ENCODE results near the gene PAN2. TPM values are rescaled to one million over a fixed set of nuclear protein-coding genes. Genes with fewer than 3 reads are reported as not detected.
A peak's percentile ranks its signal among the peaks of the same experiment; 100 is the strongest.

Gene PAN2
- total and polyA plus RNA-seq, 10 of the 15 experiments (the other 5 are each of a cell fraction or from before 2014, with no cell fraction given), result 14.4 to 61.8 (median 34.9) TPM

GRCh38 chr12:56300644-56301464 lies 32.9 kb downstream of the PAN2 start (continued):
- TF ChIP-seq MLLT1 (IDR thresholded peaks at IDR 0.05), result peak; percentile 99
- TF ChIP-seq REST (IDR thresholded peaks at IDR 0.05; ENCODE audit: low read depth, low read length), result no peak
- no peak for TF ChIP-seq IRF3 (IDR thresholded peaks at IDR 0.05)
- TF ChIP-seq BCLAF1 (IDR thresholded peaks at IDR 0.05), result no peak
- TF ChIP-seq RCOR1 (conservative IDR thresholded peaks at IDR 0.05; ENCODE audit: low read depth, low read length), result no peak
- no peak for TF ChIP-seq KDM1A (IDR thresholded peaks at IDR 0.05; ENCODE audit: borderline replicate concordance)
- TF ChIP-seq NFYB (IDR thresholded peaks at IDR 0.05; ENCODE audit: insufficient read depth, low read depth, low read length), result no peak
